Liver (tissue), 9 donors: ENCODE results near the gene SYNDIG1. TPM values are rescaled to one million over a fixed set of nuclear protein-coding genes. Genes with fewer than 3 reads are reported as not detected.

Source experiments
- DNase-seq: peaks from one replicate; pipeline ENCODE4 v3.0.0-alpha.2; 2017; ENCODE audit warnings: low spot score
- H3K27ac ChIP-seq, 2 donors: one replicate each; pipeline ENCODE4 v1.7.0; 2013; ENCODE audit warnings: inconsistent platforms in 2 of 2, low read length in 2 of 2, control low read depth in 1 of 2, low read depth in 1 of 2, mild to moderate bottlenecking in 1 of 2
- H3K27me3 ChIP-seq, 4 donors: one replicate each; pipeline versions ENCODE4 v1.6.1 to v1.7.0; 2013; ENCODE audit warnings: low read length in 3 of 4, inconsistent platforms in 1 of 4, mild to moderate bottlenecking in 1 of 4, moderate library complexity in 1 of 4; ENCODE audit not compliant: control insufficient read depth in 4 of 4, insufficient read depth in 4 of 4
- H3K36me3 ChIP-seq, 4 donors: one replicate each; pipeline versions ENCODE4 v1.6.1 to v1.7.0; 2013; ENCODE audit warnings: low read length in 3 of 4, mild to moderate bottlenecking in 3 of 4, low read depth in 1 of 4, moderate library complexity in 1 of 4; ENCODE audit not compliant: control insufficient read depth in 4 of 4, insufficient read depth in 3 of 4
- H3K4me1 ChIP-seq, 4 donors: one replicate each; pipeline versions ENCODE4 v1.6.1 to v1.7.0; 2013; ENCODE audit warnings: low read length in 3 of 4, mild to moderate bottlenecking in 3 of 4, moderate library complexity in 1 of 4; ENCODE audit not compliant: control insufficient read depth in 4 of 4, insufficient read depth in 4 of 4
- H3K4me3 ChIP-seq, 3 donors: one replicate each; pipeline versions ENCODE4 v1.6.1 to v1.7.0; 2013; ENCODE audit warnings: low read length in 3 of 3, control low read depth in 1 of 3, low read depth in 1 of 3, mild to moderate bottlenecking in 1 of 3
- H3K9ac ChIP-seq, 2 donors: one replicate each; pipeline ENCODE4 v1.7.0; 2013; ENCODE audit warnings: low read length in 2 of 2, mild to moderate bottlenecking in 2 of 2, moderate library complexity in 2 of 2, control low read depth in 1 of 2, low read depth in 1 of 2
- H3K9me3 ChIP-seq, 4 donors: one replicate each; pipeline versions ENCODE4 v1.6.1 to v1.7.0; 2013; ENCODE audit warnings: low read length in 3 of 4; ENCODE audit not compliant: control insufficient read depth in 4 of 4
- FOXA1 ChIP-seq: IDR thresholded peaks from 2 replicates; pipeline ENCODE4 v1.6.1; 2016; ENCODE audit warnings: antibody characterized with exemption
- FOXA2 ChIP-seq: IDR thresholded peaks from 2 replicates; pipeline ENCODE4 v1.6.1; 2016; ENCODE audit warnings: antibody characterized with exemption
- GABPA ChIP-seq, 2 donors: IDR thresholded peaks in 1 of 2; conservative IDR thresholded peaks in 1 of 2; 2 replicates each; pipeline ENCODE4 v1.6.1; 2016; ENCODE audit warnings: antibody characterized with exemption in 2 of 2, mild to moderate bottlenecking in 1 of 2, moderate library complexity in 1 of 2
- HNF4A ChIP-seq, 2 donors: conservative IDR thresholded peaks; 2 replicates each; pipeline ENCODE4 v1.6.1; 2016; ENCODE audit warnings: antibody characterized with exemption in 2 of 2, mild to moderate bottlenecking in 2 of 2
- HNF4G ChIP-seq: IDR thresholded peaks from 2 replicates; pipeline ENCODE4 v1.6.1; 2016; ENCODE audit warnings: antibody characterized with exemption
- JUND ChIP-seq, 2 donors: IDR thresholded peaks; 2 replicates each; pipeline ENCODE4 v1.6.1; 2016; ENCODE audit warnings: antibody characterized with exemption in 2 of 2
- NR2F2 ChIP-seq: IDR thresholded peaks from 2 replicates; pipeline ENCODE4 v1.6.1; 2016; ENCODE audit warnings: antibody characterized with exemption
- RAD21 ChIP-seq, 2 donors: IDR thresholded peaks; 2 replicates each; pipeline ENCODE4 v1.6.1; 2016; ENCODE audit warnings: antibody characterized with exemption in 2 of 2, mild to moderate bottlenecking in 2 of 2
- SP1 ChIP-seq: IDR thresholded peaks from 2 replicates; pipeline ENCODE4 v1.6.1; 2018; ENCODE audit warnings: antibody characterized with exemption, mild to moderate bottlenecking
- TAF1 ChIP-seq: conservative IDR thresholded peaks from 2 replicates; pipeline ENCODE4 v1.6.1; 2016; ENCODE audit warnings: antibody characterized with exemption, mild to moderate bottlenecking
- YY1 ChIP-seq: IDR thresholded peaks from 2 replicates; pipeline ENCODE4 v1.6.1; 2016; ENCODE audit warnings: antibody characterized with exemption, mild to moderate bottlenecking
- WGBS: extraction: QIAGEN DNeasy Blood & Tissue Kit; methylation state at CpG from one replicate; pipeline ENCODE4 v1.1.7; 2013; 5-methylcytosine and 5-hydroxymethylcytosine counted together
- polyA plus RNA-seq, 2 donors: library from polyadenylated mRNA; stranded (reverse) in 1 of 2; unstranded in 1 of 2; fragments of 200-250 nt in 1 of 2; fragments of >200 nt in 1 of 2; fragmentation: Nextera tagmentation in 1 of 2; extraction: Ambion mirVana in 1 of 2; gene quantifications; one replicate each; pipeline versions ENCODE4 v1.2.1 to v1.2.3, GENCODE V29; 2013 to 2015
- total RNA-seq, 2 donors: library from RNA; depleted of rRNA; stranded (reverse); fragments of >200 nt; gene quantifications; one replicate each; pipeline ENCODE4 v1.2.3, GENCODE V29; 2014
- TF ChIP-seq, protein P1 (sequence below): IDR thresholded peaks from 2 replicates; pipeline ENCODE4 v1.6.1; 2016; ENCODE audit warnings: antibody characterized with exemption
- TF ChIP-seq, protein P2 (sequence below): IDR thresholded peaks from 2 replicates; pipeline ENCODE4 v1.6.1; 2016; ENCODE audit warnings: antibody characterized with exemption
- TF ChIP-seq, protein P3 (sequence below): fragments of 150-350 bp; IDR thresholded peaks from 2 replicates; pipeline ENCODE4 v1.5.1; 2017; ENCODE audit warnings: improper control_type of control experiment, low read depth, low read length; ENCODE audit not compliant: missing input control
- TF ChIP-seq, protein P4 (sequence below): IDR thresholded peaks from 2 replicates; pipeline ENCODE4 v1.6.1; 2016; ENCODE audit warnings: antibody characterized with exemption
- donor health status: healthy.
- donor health status: healthy.
- donor health status: healthy.
- donor health status: healthy.
- donor health status: healthy.

SYNDIG1 gene
- total and polyA plus RNA-seq, 4 donors: 0.05 to 0.08 TPM; not detected in 2

DNA sequence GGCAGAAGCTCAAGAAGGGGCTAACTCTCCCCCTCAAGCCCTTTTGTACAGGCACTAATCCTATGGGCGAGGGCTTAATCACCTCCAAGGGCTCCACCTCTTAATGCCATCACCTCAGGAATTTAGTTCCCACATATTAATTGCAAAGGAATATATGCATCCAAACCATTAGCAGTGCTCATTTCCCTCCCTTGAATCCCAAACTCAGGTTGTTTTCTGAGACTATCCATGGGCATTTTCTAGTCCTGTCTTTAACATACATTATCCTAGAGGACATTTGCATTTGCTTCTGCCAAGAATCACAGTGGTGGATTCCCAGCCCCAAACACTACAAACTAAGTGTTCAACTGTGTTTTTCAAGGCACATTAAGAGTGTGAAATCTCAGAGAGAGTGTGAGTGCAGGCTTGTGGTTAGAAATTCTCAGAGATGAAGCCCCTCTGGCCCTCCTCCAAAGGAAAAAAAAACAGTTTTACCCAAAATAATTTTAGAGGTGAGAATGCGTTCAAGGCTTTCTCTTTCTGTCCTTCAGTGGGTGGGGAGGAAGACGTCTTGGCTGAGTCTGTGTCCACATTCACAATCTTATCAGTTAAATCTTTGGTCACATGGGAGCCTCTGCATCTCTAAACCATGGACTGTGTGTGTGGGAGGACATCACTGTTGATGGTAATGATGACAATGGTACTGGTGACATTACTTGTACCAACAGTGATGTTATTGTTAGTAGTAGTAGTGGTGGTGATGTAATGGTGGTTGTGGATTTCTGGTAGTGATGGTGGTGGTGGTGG lies 59.3 kb downstream of the SYNDIG1 start:
- no peaks in the 10 kb centered on the region for H3K4me1 ChIP-seq
- H3K9ac ChIP-seq: no peak overlapping the region
- DNase-seq: no peak
- no peaks in the 10 kb centered on the region for H3K9me3 ChIP-seq
- H3K4me3 ChIP-seq: no peak overlapping the region
- no peaks in the 10 kb centered on the region for H3K27me3 ChIP-seq
- 59% methylated on average over 3 of the region's 3 CpGs for WGBS
- no peaks in the 10 kb centered on the region for H3K36me3 ChIP-seq
- no peak overlapping the region for H3K27ac ChIP-seq
- TF ChIP-seq, protein P1, sequence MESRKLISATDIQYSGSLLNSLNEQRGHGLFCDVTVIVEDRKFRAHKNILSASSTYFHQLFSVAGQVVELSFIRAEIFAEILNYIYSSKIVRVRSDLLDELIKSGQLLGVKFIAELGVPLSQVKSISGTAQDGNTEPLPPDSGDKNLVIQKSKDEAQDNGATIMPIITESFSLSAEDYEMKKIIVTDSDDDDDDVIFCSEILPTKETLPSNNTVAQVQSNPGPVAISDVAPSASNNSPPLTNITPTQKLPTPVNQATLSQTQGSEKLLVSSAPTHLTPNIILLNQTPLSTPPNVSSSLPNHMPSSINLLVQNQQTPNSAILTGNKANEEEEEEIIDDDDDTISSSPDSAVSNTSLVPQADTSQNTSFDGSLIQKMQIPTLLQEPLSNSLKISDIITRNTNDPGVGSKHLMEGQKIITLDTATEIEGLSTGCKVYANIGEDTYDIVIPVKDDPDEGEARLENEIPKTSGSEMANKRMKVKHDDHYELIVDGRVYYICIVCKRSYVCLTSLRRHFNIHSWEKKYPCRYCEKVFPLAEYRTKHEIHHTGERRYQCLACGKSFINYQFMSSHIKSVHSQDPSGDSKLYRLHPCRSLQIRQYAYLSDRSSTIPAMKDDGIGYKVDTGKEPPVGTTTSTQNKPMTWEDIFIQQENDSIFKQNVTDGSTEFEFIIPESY: no peak
- no peak for TF ChIP-seq FOXA1
- no peak for TF ChIP-seq GABPA (IDR thresholded peaks at IDR 0.05 in 1 of 2, conservative IDR thresholded peaks at IDR 0.05 in 1 of 2)
- no peak for TF ChIP-seq JUND (IDR thresholded peaks at IDR 0.05)
- TF ChIP-seq SP1: no peak
- no peak for TF ChIP-seq YY1
- TF ChIP-seq FOXA2: no peak
- TF ChIP-seq NR2F2: no peak
- no peak for TF ChIP-seq HNF4G

DNA sequence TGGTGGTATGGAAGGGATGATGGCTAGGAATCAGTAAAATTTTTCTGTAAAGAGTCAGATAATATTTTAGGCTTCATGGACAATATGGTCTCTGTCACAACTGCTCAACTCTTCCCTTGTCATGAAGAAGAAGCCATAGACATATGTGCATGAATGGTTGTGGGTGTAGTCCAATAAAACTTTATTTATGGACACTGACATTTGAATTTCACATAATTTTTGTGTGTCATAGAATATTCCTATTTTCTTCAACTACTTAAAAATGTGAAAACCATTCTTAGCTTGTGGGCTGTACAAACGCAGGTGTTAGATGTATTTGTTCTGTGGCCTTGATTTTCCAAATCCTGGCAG lies 59.9 kb downstream of the SYNDIG1 start:
- Histone ChIP-seq H3K4me1 (no peaks in the 10 kb centered on the region), H3K9ac (no peak overlapping the region), H3K27me3 (no peaks in the 10 kb centered on the region), H3K27ac (no peak overlapping the region), H3K9me3 (no peaks in the 10 kb centered on the region), H3K36me3 (no peaks in the 10 kb centered on the region), H3K4me3 (no peak overlapping the region)
- WGBS: 86% methylated on average over 1 of the region's 1 CpG
- DNase-seq: no peak
- TF ChIP-seq, protein P2, sequence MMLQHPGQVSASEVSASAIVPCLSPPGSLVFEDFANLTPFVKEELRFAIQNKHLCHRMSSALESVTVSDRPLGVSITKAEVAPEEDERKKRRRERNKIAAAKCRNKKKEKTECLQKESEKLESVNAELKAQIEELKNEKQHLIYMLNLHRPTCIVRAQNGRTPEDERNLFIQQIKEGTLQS: no peak
- TF ChIP-seq, protein P3, sequence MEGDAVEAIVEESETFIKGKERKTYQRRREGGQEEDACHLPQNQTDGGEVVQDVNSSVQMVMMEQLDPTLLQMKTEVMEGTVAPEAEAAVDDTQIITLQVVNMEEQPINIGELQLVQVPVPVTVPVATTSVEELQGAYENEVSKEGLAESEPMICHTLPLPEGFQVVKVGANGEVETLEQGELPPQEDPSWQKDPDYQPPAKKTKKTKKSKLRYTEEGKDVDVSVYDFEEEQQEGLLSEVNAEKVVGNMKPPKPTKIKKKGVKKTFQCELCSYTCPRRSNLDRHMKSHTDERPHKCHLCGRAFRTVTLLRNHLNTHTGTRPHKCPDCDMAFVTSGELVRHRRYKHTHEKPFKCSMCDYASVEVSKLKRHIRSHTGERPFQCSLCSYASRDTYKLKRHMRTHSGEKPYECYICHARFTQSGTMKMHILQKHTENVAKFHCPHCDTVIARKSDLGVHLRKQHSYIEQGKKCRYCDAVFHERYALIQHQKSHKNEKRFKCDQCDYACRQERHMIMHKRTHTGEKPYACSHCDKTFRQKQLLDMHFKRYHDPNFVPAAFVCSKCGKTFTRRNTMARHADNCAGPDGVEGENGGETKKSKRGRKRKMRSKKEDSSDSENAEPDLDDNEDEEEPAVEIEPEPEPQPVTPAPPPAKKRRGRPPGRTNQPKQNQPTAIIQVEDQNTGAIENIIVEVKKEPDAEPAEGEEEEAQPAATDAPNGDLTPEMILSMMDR: no peak
- TF ChIP-seq RAD21 (IDR thresholded peaks at IDR 0.05) (no peak), HNF4A (conservative IDR thresholded peaks at IDR 0.05) (no peak), HNF4G (no peak), FOXA2 (no peak), YY1 (no peak), FOXA1 (no peak), TAF1 (no peak)
- TF ChIP-seq, protein P4, sequence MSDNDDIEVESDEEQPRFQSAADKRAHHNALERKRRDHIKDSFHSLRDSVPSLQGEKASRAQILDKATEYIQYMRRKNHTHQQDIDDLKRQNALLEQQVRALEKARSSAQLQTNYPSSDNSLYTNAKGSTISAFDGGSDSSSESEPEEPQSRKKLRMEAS: no peak
